ENCODE data around the gene WIZ.

WIZ gene

DNA sequence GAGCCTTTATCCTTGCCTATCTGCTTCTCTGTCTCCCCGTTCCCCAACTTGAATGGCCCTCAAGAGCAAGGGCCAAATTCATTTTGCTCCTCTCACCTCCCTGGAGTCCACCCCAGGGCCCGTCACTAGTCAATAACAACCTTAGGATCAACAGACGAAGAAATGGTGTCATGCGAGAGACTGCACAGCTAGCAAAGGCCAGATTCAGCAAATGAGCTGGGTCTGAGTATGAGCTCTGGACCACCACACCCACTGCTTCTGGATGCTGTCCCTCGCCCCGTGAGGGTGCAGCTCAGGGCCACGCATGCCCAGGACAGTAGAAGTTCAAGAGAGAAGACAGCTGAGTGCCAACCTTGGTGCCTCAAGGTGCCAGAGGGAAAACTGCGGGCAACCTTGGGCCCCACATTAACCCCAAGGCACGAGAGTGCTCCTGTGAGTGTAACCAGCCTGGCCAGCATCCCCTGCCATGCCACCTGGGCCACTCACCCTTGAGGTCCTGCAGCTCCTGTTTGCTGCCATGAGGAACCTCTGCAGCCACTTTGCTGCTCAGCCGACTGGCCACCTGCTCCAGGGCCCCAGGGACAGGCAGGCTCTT lies 19.1 kb downstream of the WIZ start:
- DNase-seq (ENCODE audit: low spot score), result no peak

GRCh38 chr19:15429825-15430467 lies 19.8 kb downstream of the WIZ start:
- DNase-seq (ENCODE audit: low spot score), result no peak

- DNase-seq (ENCODE audit: low spot score), result no peak
These were observed 20.6 kb downstream of the WIZ start for GRCh38 chr19:15428956-15429824.

- no peak for DNase-seq (ENCODE audit: low spot score)
These were observed 21.7 kb downstream of the WIZ start for GRCh38 chr19:15427991-15428471.

GRCh38 chr19:15427350-15427700 lies 22.4 kb downstream of the WIZ start:
- no peak for DNase-seq (ENCODE audit: low spot score)

GRCh38 chr19:15426485-15427349 lies 23.0 kb downstream of the WIZ start:
- DNase-seq (ENCODE audit: low spot score), result peak; percentile 11

DNA sequence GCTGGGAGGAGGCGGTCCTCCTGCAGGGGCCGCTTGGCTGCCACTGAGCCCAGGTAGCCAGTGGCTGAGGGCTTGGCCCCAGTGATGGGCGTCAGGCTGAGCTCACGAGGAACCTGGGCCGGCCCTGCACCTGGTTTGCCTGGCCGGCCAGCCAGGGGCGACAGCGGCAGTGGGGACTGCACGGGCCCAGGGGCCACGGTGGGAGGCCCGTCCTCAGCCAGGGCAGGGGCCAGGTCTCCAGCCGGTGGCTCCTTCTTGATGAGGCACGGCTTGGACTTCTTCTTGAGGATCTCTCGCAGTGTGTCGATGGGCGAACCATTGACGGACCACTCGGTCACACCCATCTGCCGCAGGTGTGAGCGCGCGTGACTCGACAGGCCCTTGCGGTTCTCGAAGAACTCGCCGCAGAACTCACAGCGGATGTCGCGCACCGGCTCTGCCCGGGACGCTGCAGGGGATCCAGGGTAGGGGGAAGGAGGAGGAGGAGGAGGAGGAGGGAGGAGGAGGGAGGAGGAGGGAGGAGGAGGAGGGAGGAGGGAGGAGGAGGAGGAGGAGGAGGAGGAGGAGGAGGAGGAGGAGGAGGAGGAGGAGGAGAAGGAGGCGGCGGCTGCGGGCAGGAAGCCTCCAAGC lies 24.3 kb downstream of the WIZ start:
- DNase-seq (ENCODE audit: low spot score), result no peak

- no peak for DNase-seq (ENCODE audit: low spot score)
These were observed 25.0 kb downstream of the WIZ start for GRCh38 chr19:15424692-15425272.

- DNase-seq (ENCODE audit: low spot score), result no peak
These were observed 25.6 kb downstream of the WIZ start for GRCh38 chr19:15424121-15424520.

DNA sequence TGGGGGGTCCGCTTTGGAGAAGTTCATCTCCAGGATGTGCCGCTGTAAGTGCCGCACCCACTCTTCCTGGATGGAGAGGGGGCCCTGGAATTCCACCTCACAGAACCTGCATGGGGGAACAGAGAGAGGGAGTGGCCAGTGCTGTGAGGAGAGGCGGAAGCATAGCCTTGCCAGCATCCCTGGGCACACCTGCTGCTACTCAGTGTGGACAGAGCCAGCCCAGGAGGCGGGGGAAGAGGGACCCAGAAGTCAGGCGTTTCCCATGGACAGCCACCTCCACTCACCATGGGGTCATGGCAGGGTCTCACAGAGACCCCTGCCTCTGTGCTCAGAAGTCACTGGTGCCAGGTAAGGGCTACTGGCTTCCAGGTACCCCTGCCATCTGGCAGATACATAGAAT lies 26.6 kb downstream of the WIZ start:
- no peak for DNase-seq (ENCODE audit: low spot score)

- no peak for DNase-seq (ENCODE audit: low spot score)
These were observed 27.3 kb downstream of the WIZ start for GRCh38 chr19:15422296-15423075.

DNA sequence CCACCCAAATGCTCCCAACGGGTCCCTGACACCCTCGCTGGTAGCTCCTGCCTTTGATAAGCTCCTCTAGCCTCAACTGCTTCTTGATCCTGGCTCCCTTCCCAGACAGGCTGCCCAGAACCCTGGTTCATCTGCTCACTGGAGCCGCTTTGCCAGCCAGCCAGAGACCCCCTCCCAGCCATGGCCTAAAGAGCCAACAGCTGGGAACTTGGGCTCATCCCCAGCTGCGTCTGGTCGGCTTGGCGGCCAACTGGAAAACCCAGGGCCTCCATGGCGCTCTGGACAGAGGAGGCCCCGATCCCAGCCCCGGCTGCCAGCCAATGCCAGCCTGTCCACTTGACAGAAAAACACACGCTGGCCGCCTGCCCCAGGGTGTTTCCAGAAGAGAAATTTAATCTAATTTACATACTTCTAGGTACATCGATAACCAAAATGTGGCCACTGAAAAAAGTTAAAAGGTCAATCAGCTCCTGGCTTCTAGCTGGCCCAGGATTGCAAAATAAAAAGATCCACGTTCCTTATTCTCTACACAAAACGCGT lies 28.0 kb downstream of the WIZ start:
- no peak for DNase-seq (ENCODE audit: low spot score)

GRCh38 chr19:15421136-15421695 lies 28.5 kb downstream of the WIZ start:
- no peak for DNase-seq (ENCODE audit: low spot score)

- no peak for DNase-seq (ENCODE audit: low spot score)
These were observed 30.2 kb downstream of the WIZ start for GRCh38 chr19:15419413-15420025.

GRCh38 chr19:15418579-15419412 lies 31.0 kb downstream of the WIZ start, which contains the start of gene AKAP8L:
AKAP8L (minus strand) TSS chr19:15418988; CDS start chr19:15418923, 65 bp downstream.
- DNase-seq (ENCODE audit: low spot score), result peak; percentile 100

GRCh38 chr19:15418231-15418578 lies 31.6 kb downstream of the WIZ start:
- DNase-seq (ENCODE audit: low spot score), result no peak

DNA sequence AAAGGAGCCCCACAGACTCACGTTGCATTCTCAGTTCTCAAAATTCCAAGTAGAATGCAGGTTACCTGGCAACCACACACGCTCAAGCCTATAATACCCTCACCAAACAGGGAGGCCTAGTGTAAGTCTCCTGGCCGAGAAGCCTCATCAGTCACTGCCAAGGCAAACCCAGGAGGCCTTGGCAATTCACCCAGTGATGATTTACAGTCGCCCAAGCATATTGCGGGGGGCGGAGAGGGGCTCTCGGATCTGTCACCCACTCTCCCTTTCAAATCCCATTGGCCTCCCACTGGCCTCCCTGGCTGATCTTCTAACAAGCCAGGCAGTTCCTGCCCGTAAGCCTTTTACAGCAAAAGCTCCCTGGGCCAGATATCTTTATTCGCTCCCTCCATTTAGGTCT lies 32.1 kb downstream of the WIZ start:
- DNase-seq (ENCODE audit: low spot score), result no peak

DNA sequence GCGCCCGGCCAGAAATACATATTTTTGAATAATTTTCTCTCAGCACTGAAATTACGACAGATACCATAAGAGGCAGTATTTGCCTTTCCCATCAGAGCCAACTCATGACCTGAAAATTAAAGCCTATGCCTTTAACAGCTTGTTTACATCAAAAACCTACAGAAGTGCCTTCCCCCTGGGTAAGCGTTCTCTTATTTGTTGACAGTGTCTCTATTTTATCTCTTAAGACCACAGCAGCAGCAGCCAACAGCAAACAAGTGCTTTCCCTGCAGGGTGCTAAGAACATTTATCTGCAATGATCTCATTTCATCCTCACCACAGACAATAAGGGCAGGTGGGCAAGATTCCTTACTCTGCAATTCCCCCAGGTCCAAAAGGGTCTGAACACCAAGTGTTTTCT lies 36.9 kb downstream of the WIZ start:
- DNase-seq (ENCODE audit: low spot score), result peak; percentile 72
